ENCODE measurements around the gene MRPS9. TPM values are rescaled to one million over a fixed set of nuclear protein-coding genes. Genes with fewer than 3 reads are reported as not detected.

MRPS9 gene
- total RNA-seq, 1 experiment from 2014 or later: 34.5 TPM

- Histone ChIP-seq H3K27ac (no peak overlapping the region), H3K4me3 (no peak overlapping the region)
- no peak for DNase-seq (ENCODE audit: low read depth in 1 of 2, low spot score in 2 of 2)
These were observed 101.8 kb downstream of the MRPS9 start for GRCh38 chr2:105139556-105140239.

GRCh38 chr2:105140240-105140568, 102.3 kb downstream of the MRPS9 start:
- H3K27me3 ChIP-seq (replicated peaks): peaks cover 33% of the 10 kb centered on the region
- no peak overlapping the region for H3K27ac ChIP-seq
- H3K36me3 ChIP-seq: no peaks in the 10 kb centered on the region
- no peak for DNase-seq (ENCODE audit: low read depth in 1 of 2, low spot score in 2 of 2)
- no peaks in the 10 kb centered on the region for H3K4me1 ChIP-seq (replicated peaks)
- no peak overlapping the region for H3K4me3 ChIP-seq
- no peaks in the 10 kb centered on the region for H3K9me3 ChIP-seq (replicated peaks)

More at GRCh38 chr2:105139556-105140239, 101.8 kb downstream of the MRPS9 start:
- H3K9me3 ChIP-seq (replicated peaks): no peaks in the 10 kb centered on the region
- H3K27me3 ChIP-seq (replicated peaks): peaks cover 28% of the 10 kb centered on the region
- H3K36me3 ChIP-seq: no peaks in the 10 kb centered on the region
- H3K4me1 ChIP-seq (replicated peaks): no peaks in the 10 kb centered on the region

GRCh38 chr2:105141099-105141614, 103.3 kb downstream of the MRPS9 start:
- no peak overlapping the region for H3K27ac ChIP-seq
- H3K4me1 ChIP-seq (replicated peaks): no peaks in the 10 kb centered on the region
- DNase-seq (ENCODE audit: low read depth in 1 of 2, low spot score in 2 of 2): no peak
- H3K36me3 ChIP-seq: no peaks in the 10 kb centered on the region
- H3K4me3 ChIP-seq: no peak overlapping the region
- H3K27me3 ChIP-seq (replicated peaks): peaks cover 41% of the 10 kb centered on the region
- H3K9me3 ChIP-seq (replicated peaks): no peaks in the 10 kb centered on the region

DNA sequence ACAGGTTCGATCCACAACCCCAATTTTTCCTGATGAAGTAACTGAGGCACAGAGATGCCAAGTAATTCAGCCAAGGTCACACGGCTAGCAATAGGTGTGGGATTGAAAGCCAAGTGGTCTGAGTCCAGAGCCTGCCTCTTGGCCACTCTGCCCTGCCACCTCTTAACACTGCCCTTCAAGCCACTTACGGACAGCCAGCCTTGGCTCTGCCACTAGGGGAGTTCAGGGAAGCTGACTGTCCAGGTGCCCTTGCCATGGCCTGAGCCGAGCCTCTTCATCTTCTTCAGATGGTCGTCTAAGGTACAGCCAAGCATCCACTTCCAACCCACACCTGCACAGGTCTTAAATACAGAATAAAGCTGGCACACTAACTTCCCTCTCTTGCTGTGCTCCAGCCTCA, 104.4 kb downstream of the MRPS9 start:
- Histone ChIP-seq H3K4me1 (replicated peaks) (no peaks in the 10 kb centered on the region), H3K27ac (no peak overlapping the region), H3K4me3 (no peak overlapping the region), H3K36me3 (no peaks in the 10 kb centered on the region), H3K9me3 (replicated peaks) (no peaks in the 10 kb centered on the region), H3K27me3 (replicated peaks) (peaks cover 48% of the 10 kb centered on the region)
- no peak for DNase-seq (ENCODE audit: low read depth in 1 of 2, low spot score in 2 of 2)

DNA sequence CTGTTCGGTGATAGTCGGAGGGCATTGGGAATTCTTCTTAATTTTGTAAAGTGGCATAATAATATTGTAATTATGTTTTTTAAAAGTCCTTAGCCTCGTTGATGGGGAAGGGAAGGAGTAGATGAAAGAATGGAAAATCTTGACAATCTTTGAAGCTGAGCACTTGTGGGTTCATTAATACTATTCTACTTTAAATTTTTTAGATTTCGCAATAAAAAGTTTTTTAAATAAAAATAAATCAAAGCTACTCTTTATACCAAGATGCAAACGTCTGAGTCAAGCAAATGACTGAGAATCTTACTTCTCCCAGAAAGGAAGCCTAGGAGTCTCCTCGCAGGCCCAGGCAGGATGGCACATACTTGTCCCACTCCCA, 105.2 kb downstream of the MRPS9 start:
- no peaks in the 10 kb centered on the region for H3K4me1 ChIP-seq (replicated peaks)
- H3K36me3 ChIP-seq: no peaks in the 10 kb centered on the region
- H3K27me3 ChIP-seq (replicated peaks): peaks cover 49% of the 10 kb centered on the region
- no peaks in the 10 kb centered on the region for H3K9me3 ChIP-seq (replicated peaks)
- no peak for DNase-seq (ENCODE audit: low read depth in 1 of 2, low spot score in 2 of 2)
- no peak overlapping the region for H3K4me3 ChIP-seq
- H3K27ac ChIP-seq: no peak overlapping the region

- Histone ChIP-seq H3K27me3 (replicated peaks) (peaks cover 49% of the 10 kb centered on the region), H3K36me3 (no peaks in the 10 kb centered on the region), H3K4me3 (no peak overlapping the region), H3K27ac (no peak overlapping the region), H3K4me1 (replicated peaks) (no peaks in the 10 kb centered on the region), H3K9me3 (replicated peaks) (no peaks in the 10 kb centered on the region)
- DNase-seq (ENCODE audit: low read depth in 1 of 2, low spot score in 2 of 2): no peak
These were observed 105.7 kb downstream of the MRPS9 start for GRCh38 chr2:105143467-105144151.

- Histone ChIP-seq H3K4me3 (no peak overlapping the region), H3K27ac (no peak overlapping the region), H3K27me3 (replicated peaks) (peaks cover 49% of the 10 kb centered on the region), H3K36me3 (no peaks in the 10 kb centered on the region), H3K4me1 (replicated peaks) (no peaks in the 10 kb centered on the region), H3K9me3 (replicated peaks) (no peaks in the 10 kb centered on the region)
- no peak for DNase-seq (ENCODE audit: low read depth in 1 of 2, low spot score in 2 of 2)
These were observed 106.5 kb downstream of the MRPS9 start for GRCh38 chr2:105144152-105144940.

GRCh38 chr2:105144941-105145300, 107.1 kb downstream of the MRPS9 start:
- Histone ChIP-seq H3K27me3 (replicated peaks) (peaks cover 49% of the 10 kb centered on the region), H3K9me3 (replicated peaks) (no peaks in the 10 kb centered on the region), H3K27ac (no peak overlapping the region), H3K36me3 (no peaks in the 10 kb centered on the region), H3K4me1 (replicated peaks) (no peaks in the 10 kb centered on the region), H3K4me3 (no peak overlapping the region)
- no peak for DNase-seq (ENCODE audit: low read depth in 1 of 2, low spot score in 2 of 2)

GRCh38 chr2:105149272-105149671, 111.4 kb downstream of the MRPS9 start:
- DNase-seq (ENCODE audit: low read depth in 1 of 2, low spot score in 2 of 2): no peak
- Histone ChIP-seq H3K4me3 (no peak overlapping the region), H3K4me1 (replicated peaks) (no peaks in the 10 kb centered on the region), H3K36me3 (no peaks in the 10 kb centered on the region), H3K9me3 (replicated peaks) (no peaks in the 10 kb centered on the region), H3K27ac (no peak overlapping the region), H3K27me3 (replicated peaks) (peaks cover 34% of the 10 kb centered on the region)

Other genes starting within 250 kb of the MRPS9 start
- gene POU3F3, start 184.0 kb upstream of the MRPS9 start, total RNA-seq (2014; rRNA removed; shearing (Covaris generic)): 0.11 TPM in 1 of 2 replicates, not detected in the other
- 0.16 and 0.29 TPM in 2 replicates for gene GPR45, start 203.7 kb downstream of the MRPS9 start, total RNA-seq (2014; rRNA removed; shearing (Covaris generic))